ES-I3 (cell line): ENCODE results near the gene RIC1.
"Not testable (repeated sequence)": the region's sequence is repeated elsewhere in the genome, so short reads cannot be mapped to it uniquely, and the experiment has no call there.

Experiments
- H3K36me3 ChIP-seq: 2 replicates; pipeline ENCODE4 v1.6.1; 2013; ENCODE audit warnings: mild to moderate bottlenecking, low read length, control low read depth, moderate library complexity; ENCODE audit not compliant: insufficient read depth
- H3K4me1 ChIP-seq: 2 replicates; pipeline ENCODE4 v1.6.1; 2013; ENCODE audit warnings: mild to moderate bottlenecking, control low read depth, low read length; ENCODE audit not compliant: insufficient read depth
- H3K9ac ChIP-seq: 2 replicates; pipeline ENCODE4 v1.6.1; 2013; ENCODE audit warnings: low read depth, mild to moderate bottlenecking, low read length, moderate library complexity
- H3K9me3 ChIP-seq: 2 replicates; pipeline ENCODE4 v1.6.1; 2013; ENCODE audit warnings: mild to moderate bottlenecking, low read length, moderate library complexity; ENCODE audit not compliant: control insufficient read depth, insufficient read depth

Gene RIC1

DNA sequence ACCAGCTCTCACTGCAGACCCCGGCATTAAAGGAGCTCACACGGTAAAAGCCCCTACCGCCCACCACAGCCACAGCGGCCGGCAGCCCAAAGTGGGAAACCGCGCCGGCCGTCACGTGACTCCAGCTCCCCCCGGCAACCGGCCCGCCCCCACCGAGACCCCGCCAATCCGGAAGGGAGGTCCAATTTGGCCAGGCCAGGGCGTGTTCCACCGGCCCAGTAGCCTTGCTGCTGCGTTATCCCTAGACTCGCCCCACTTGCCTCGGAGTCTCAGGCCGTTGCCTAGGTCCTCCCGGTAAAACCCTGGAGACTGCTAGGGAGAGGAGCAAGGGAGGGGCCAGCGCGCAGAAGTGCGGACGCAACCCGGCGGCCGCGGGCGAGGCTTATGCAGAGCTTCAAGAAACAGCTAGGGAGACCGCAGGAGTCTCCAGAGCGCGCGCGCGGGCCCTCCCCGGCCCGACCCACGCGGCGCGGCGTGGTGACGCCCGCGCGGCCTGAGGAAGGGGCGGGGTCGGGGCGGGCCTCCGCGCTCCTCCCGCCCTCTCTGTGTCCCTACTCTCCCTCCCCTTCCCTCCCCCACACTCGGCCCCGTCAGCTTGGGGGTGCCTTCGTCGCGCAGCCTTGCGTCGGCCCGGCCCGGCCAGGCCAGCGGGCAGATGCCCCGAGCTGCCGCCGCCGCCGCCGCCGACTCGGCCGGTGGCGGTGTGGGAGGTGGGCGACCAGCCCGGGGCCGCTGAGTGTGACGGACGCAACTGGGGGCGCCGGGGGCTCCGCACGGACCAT lies at the start of gene RIC1:
TSS of gene RIC1 (plus strand) at position 578 of the 782 bp plus-strand sequence. CDS start at position 781, 203 bp downstream.
- no peaks in the 10 kb centered on the region for H3K36me3 ChIP-seq
- no peaks in the 10 kb centered on the region for H3K9me3 ChIP-seq
- peaks cover 26% of the 10 kb centered on the region for H3K4me1 ChIP-seq

GRCh38 chr9:5579881-5580280 lies 49.0 kb upstream of the RIC1 start:
- Histone ChIP-seq H3K9ac (no peak overlapping the region), H3K9me3 (no peaks in the 10 kb centered on the region), H3K4me1 (no peaks in the 10 kb centered on the region)

More for the DNA sequence above, at the start of gene RIC1:
- peak within 1 kb of the TSS; percentile 93 for H3K9ac ChIP-seq

GRCh38 chr9:5580650-5581049 lies 48.3 kb upstream of the RIC1 start:
- no peaks in the 10 kb centered on the region for H3K4me1 ChIP-seq
- no peak overlapping the region for H3K9ac ChIP-seq
- H3K9me3 ChIP-seq = no peaks in the 10 kb centered on the region
- no peaks in the 10 kb centered on the region for H3K36me3 ChIP-seq

More at GRCh38 chr9:5579881-5580280, 49.0 kb upstream of the RIC1 start:
- no peaks in the 10 kb centered on the region for H3K36me3 ChIP-seq

DNA sequence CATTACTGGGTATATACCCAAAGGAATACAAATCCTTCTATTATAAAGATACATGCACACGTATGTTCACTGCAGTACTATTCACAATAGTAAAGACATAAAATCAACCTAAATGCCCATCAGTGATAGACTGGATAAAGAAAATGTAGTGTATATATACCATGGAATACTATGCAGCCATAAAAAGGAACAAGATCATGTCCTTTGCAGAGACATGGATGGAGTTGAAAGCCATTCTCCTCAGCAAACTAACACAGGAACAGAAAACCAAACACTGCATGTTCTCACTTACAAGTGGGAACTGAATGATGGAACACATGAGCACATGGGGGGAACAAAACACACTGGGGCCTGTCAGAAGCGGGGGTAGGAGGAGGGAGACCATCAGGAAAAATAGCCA lies 47.2 kb upstream of the RIC1 start:
- H3K9me3 ChIP-seq, H3K4me1 ChIP-seq, H3K36me3 ChIP-seq, H3K9ac ChIP-seq: not testable (repeated sequence)

GRCh38 chr9:5582835-5583195 lies 46.1 kb upstream of the RIC1 start:
- Histone ChIP-seq H3K9ac (no peak overlapping the region), H3K36me3 (no peaks in the 10 kb centered on the region), H3K4me1 (no peaks in the 10 kb centered on the region), H3K9me3 (no peaks in the 10 kb centered on the region)

DNA sequence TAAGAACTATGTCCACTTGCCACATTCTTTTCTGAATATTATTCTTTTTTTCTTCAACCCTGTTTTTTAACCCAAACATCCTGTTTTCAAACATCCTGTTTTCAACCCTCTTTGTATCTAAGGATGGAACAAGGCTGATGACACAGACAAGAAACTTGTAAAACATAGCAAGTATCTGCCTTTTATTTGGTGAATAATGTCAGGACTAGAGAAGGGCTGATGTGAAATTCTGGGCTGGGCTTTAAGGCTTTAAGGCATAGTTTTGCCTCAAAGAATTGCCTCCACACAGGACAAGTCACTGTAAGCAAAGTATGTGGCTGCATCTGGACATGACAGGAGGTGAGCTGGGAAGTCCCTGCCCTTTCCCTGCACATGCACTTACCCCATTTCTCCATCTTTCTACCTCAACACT lies 42.5 kb upstream of the RIC1 start:
- Histone ChIP-seq H3K9ac (no peak overlapping the region), H3K36me3 (no peaks in the 10 kb centered on the region), H3K9me3 (no peaks in the 10 kb centered on the region), H3K4me1 (peaks cover 3% of the 10 kb centered on the region; the same call in 1 of the 2 replicates)

DNA sequence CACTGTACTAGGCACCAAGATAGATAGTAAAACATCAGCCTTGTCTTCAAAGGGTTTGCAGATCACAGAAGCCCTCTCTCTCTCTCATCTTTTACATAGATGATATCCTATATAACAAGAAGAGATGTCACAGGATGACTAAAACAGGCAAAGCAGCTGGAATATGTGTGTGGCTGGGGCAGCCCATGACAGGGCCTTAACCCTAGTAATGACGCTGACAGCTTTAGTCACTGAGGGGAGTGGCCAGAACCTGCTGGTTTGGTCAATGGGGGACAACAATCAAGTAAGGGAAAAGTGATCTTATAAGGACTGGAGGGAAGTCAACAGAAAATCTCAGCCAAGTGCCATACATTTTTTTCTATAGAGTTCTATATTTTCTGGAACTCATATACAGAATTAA lies 41.9 kb upstream of the RIC1 start:
- Histone ChIP-seq H3K9ac (no peak overlapping the region), H3K36me3 (no peaks in the 10 kb centered on the region), H3K9me3 (no peaks in the 10 kb centered on the region), H3K4me1 (peaks cover 3% of the 10 kb centered on the region; the same call in 1 of the 2 replicates)

- Histone ChIP-seq H3K9me3 (no peaks in the 10 kb centered on the region), H3K9ac (no peak overlapping the region), H3K4me1 (peaks cover 3% of the 10 kb centered on the region; the same call in 1 of the 2 replicates), H3K36me3 (no peaks in the 10 kb centered on the region)
Observed at GRCh38 chr9:5592231-5592630, 36.7 kb upstream of the RIC1 start.

GRCh38 chr9:5592904-5593303 lies 36.0 kb upstream of the RIC1 start:
- Histone ChIP-seq H3K9ac (no peak overlapping the region), H3K4me1 (peaks cover 3% of the 10 kb centered on the region; the same call in 1 of the 2 replicates), H3K36me3 (no peaks in the 10 kb centered on the region), H3K9me3 (no peaks in the 10 kb centered on the region)

GRCh38 chr9:5593904-5594303 lies 35.0 kb upstream of the RIC1 start:
- Histone ChIP-seq H3K36me3 (no peaks in the 10 kb centered on the region), H3K9me3 (no peaks in the 10 kb centered on the region), H3K4me1 (peaks cover 3% of the 10 kb centered on the region; the same call in 1 of the 2 replicates), H3K9ac (no peak overlapping the region)

DNA sequence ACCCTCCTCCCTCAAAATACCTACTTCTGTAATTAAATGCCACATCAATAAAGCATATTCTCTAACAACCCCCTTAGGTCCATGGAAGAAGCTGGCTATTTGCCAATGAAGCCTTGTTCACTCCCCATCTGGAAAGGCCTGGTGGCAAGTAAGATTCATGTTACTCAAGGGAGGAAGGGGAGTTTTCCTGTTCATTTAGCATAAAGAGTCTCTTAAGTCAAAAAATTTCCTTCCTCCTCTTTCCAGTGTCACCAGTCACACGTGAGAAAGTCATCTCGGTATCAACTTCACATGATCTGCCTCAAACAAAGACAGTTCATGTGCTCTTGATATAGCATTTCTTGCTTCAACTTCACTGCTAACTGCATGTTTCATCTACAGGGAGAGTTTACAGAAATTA lies 32.7 kb upstream of the RIC1 start:
- Histone ChIP-seq H3K36me3 (no peaks in the 10 kb centered on the region), H3K4me1 (no peaks in the 10 kb centered on the region), H3K9me3 (no peaks in the 10 kb centered on the region), H3K9ac (no peak overlapping the region)

DNA sequence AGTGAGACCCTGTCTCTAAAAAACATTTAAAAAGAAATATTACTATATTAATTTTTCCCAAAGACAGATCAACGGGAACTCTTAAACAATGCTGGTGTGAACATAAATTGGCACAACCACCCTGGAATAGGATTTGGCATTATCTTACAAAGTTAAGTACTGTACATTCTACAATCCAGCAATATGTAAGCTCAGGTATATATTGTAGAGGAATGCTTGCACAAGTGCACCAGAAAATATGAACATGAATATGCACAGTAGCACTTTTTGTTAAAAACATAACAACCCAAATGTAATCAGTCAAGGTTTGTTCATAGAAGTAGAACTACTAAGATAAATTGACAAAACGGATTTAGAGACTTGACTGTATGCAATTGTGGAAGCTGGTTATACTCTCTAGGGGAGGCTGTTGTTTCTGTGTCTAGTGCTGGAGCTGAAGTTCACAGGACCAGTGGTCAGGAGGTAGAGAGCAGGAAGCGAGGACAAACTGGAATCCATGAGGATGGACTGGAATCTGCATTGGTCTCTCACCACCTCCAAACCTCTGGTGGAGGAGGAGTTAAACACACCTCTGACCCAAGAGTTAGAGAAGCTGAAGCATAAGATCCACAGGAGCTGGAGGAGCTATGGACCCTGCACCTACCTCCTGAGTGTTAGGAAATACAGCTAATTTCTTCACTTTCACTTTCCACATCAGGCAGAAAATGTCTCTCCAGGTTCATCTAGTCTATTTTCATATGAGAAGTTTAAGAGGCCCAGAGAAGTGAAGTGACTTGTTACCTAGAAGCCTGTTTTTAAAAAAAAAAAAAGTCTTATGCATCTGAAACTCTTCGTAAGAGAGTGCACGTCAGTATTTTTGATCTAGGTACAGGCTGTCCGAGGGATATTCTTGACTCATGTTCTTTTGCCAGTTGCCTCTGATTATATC lies 20.3 kb upstream of the RIC1 start:
- 0 out of 2 replicates have a peak, but pooled peaks cover 4% of the 10 kb centered on the region for H3K4me1 ChIP-seq
- no peaks in the 10 kb centered on the region for H3K36me3 ChIP-seq
- no peak overlapping the region for H3K9ac ChIP-seq
- H3K9me3 ChIP-seq = no peaks in the 10 kb centered on the region

- H3K36me3 ChIP-seq = no peaks in the 10 kb centered on the region
- 0 out of 2 replicates have a peak, but pooled peaks cover 4% of the 10 kb centered on the region for H3K4me1 ChIP-seq
- H3K9me3 ChIP-seq = no peaks in the 10 kb centered on the region
- no peak overlapping the region for H3K9ac ChIP-seq
Observed at GRCh38 chr9:5609226-5609596, 19.7 kb upstream of the RIC1 start.

DNA sequence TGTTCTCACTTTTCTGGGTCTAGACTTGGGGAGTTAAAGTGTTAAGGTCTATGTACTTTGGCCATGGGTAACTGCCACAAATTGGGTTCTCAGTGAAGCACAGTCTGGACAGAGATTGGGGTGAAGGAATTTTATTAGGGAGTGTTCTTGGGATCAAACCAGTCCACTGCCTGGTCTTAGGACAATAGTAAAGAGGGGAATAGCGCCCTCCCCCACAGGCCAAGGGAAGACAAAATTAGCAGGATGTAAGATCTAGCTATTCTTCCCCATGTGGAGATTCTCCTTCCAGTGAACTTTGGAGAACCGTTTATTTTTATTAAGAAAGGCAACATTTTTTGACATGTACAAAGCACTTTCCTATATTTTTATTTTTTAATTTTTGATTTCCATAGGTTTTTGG lies 18.4 kb upstream of the RIC1 start:
- no peaks in the 10 kb centered on the region for H3K36me3 ChIP-seq

More for the DNA sequence above, 18.4 kb upstream of the RIC1 start:
- no peak overlapping the region for H3K9ac ChIP-seq
- H3K9me3 ChIP-seq = no peaks in the 10 kb centered on the region
- H3K4me1 ChIP-seq = 0 out of 2 replicates have a peak, but pooled peaks cover 4% of the 10 kb centered on the region
